H1 (cell line): ENCODE measurements around the gene ABHD14A. TPM values are rescaled to one million over a fixed set of nuclear protein-coding genes. Genes with fewer than 3 reads are reported as not detected.

Experiments
- CTCF ChIA-PET: fragments of 300-600 bp; sonication (Branson Sonifier 250); formaldehyde crosslinking; loops from one replicate; lab custom pipeline; 2021; ENCODE audit not compliant: partially characterized antibody; lab: Charles Lee
- POLR2A ChIA-PET: fragments of 300-600 bp; sonication (Branson Sonifier 250); formaldehyde crosslinking; loops from one replicate; lab custom pipeline; 2021; ENCODE audit warnings: inconsistent platforms; ENCODE audit not compliant: partially characterized antibody; lab: Charles Lee
- DNase-seq, 2 experiments: peaks; one replicate each; pipeline versions ENCODE4 v3.0.0 to v3.0.0-alpha.2; 2010 to 2022; ENCODE audit warnings: low spot score in 2 of 2, low read depth in 1 of 2, mixed read lengths in 1 of 2
- FAIRE-seq: peaks from 2 replicates; lab custom pipeline; 2011; peaks lifted over from hg19 to GRCh38; lab: Jason Lieb, UNC
- H2AFZ ChIP-seq: 2 replicates; pipeline ENCODE4 v1.8.1; 2012; ENCODE audit warnings: low read length, inconsistent platforms
- H2AK5ac ChIP-seq: 2 replicates; pipeline ENCODE4 v1.6.1; 2013; ENCODE audit warnings: low read depth, low read length
- H2BK120ac ChIP-seq: replicated peaks from 2 replicates; pipeline ENCODE3; 2013; ENCODE audit warnings: low read depth, low read length, inconsistent platforms
- H2BK12ac ChIP-seq: 2 replicates; pipeline ENCODE4 v1.6.1; 2013; ENCODE audit warnings: low read depth, low read length
- H2BK15ac ChIP-seq: 2 replicates; pipeline ENCODE4 v1.6.1; 2013; ENCODE audit warnings: low read length
- H2BK20ac ChIP-seq: 2 replicates; pipeline ENCODE4 v1.6.1; 2013; ENCODE audit warnings: low read length
- H2BK5ac ChIP-seq: 2 replicates; pipeline ENCODE4 v1.6.1; 2013; ENCODE audit warnings: low read depth, low read length
- H3K14ac ChIP-seq: 2 replicates; pipeline ENCODE4 v1.6.1; 2013; ENCODE audit warnings: inconsistent platforms; ENCODE audit not compliant: insufficient read length
- H3K18ac ChIP-seq: 2 replicates; pipeline ENCODE4 v1.6.1; 2013; ENCODE audit warnings: low read length; ENCODE audit errors: extremely low read depth
- H3K23ac ChIP-seq: 2 replicates; pipeline ENCODE4 v1.6.1; 2013; ENCODE audit warnings: inconsistent platforms; ENCODE audit not compliant: insufficient read length
- H3K23me2 ChIP-seq: 2 replicates; pipeline ENCODE4 v1.6.1; 2013; ENCODE audit warnings: low read depth, low read length
- H3K27ac ChIP-seq: 2 replicates; pipeline ENCODE4 v1.6.1; 2011; ENCODE audit warnings: low read depth, low read length, inconsistent platforms
- H3K27me3 ChIP-seq, 4 experiments: replicated peaks in 1 of 4; 1 replicate in 1 of 4; 2 replicates in 3 of 4; pipeline versions ENCODE4 v1.6.1 to v1.8.1; 2011 to 2013; ENCODE audit warnings: low read length in 3 of 4, mild to moderate bottlenecking in 3 of 4, inconsistent platforms in 2 of 4, mixed read lengths in 2 of 4, moderate library complexity in 1 of 4; ENCODE audit not compliant: control insufficient read depth in 3 of 4, insufficient read depth in 3 of 4; ENCODE audit errors: extremely low read depth in 1 of 4
- H3K36me3 ChIP-seq, 4 experiments: 2 replicates each; pipeline versions ENCODE4 v1.6.1 to v1.8.1; 2011 to 2013; ENCODE audit warnings: mild to moderate bottlenecking in 4 of 4, low read length in 3 of 4, moderate library complexity in 2 of 4, control low read depth in 1 of 4, inconsistent platforms in 1 of 4; ENCODE audit not compliant: insufficient read depth in 4 of 4, control insufficient read depth in 2 of 4
- H3K4ac ChIP-seq: replicated peaks from 2 replicates; pipeline ENCODE3; 2013; ENCODE audit warnings: low read length, low read depth, mixed read lengths, inconsistent platforms; ENCODE audit not compliant: insufficient read length
- H3K4me1 ChIP-seq, 4 experiments: replicated peaks in 1 of 4; 1 replicate in 1 of 4; 2 replicates in 3 of 4; pipeline versions ENCODE4 v1.6.1 to v1.8.1; 2011 to 2013; ENCODE audit warnings: low read length in 3 of 4, inconsistent platforms in 2 of 4, mixed read lengths in 1 of 4; ENCODE audit not compliant: insufficient read depth in 4 of 4, control insufficient read depth in 3 of 4
- H3K4me2 ChIP-seq, 2 experiments: 2 replicates each; pipeline versions ENCODE4 v1.6.1 to v1.8.1; 2011 to 2013; ENCODE audit warnings: low read depth in 2 of 2, low read length in 2 of 2, control low read depth in 1 of 2, inconsistent platforms in 1 of 2, mild to moderate bottlenecking in 1 of 2; ENCODE audit not compliant: insufficient read depth in 1 of 2
- H3K4me3 ChIP-seq, 4 experiments: fragments of 200-600, 300-600 bp in 1 of 4; sonication (generic), shearing (Covaris generic), sonication (Bioruptor Twin) in 1 of 4; 2 replicates each; pipeline versions ENCODE4 v1.5.1 to v1.8.1; 2011 to 2016; ENCODE audit warnings: low read length in 4 of 4, low read depth in 3 of 4, control low read depth in 2 of 4, inconsistent platforms in 2 of 4, mild to moderate bottlenecking in 2 of 4, mixed read lengths in 1 of 4, moderate library complexity in 1 of 4; ENCODE audit not compliant: insufficient read depth in 2 of 4; ENCODE audit errors: extremely low read depth in 1 of 4
- H3K56ac ChIP-seq: replicated peaks from 2 replicates; pipeline ENCODE3; 2013; ENCODE audit warnings: low read depth, mild to moderate bottlenecking, mixed read lengths, low read length, inconsistent platforms; ENCODE audit not compliant: insufficient read length
- H3K79me1 ChIP-seq: 2 replicates; pipeline ENCODE4 v1.6.1; 2013; ENCODE audit warnings: low read depth, low read length, control low read depth
- H3K79me2 ChIP-seq, 2 experiments: 2 replicates each; pipeline versions ENCODE4 v1.6.1 to v1.8.1; 2012 to 2013; ENCODE audit warnings: low read length in 2 of 2, mild to moderate bottlenecking in 2 of 2, inconsistent platforms in 1 of 2; ENCODE audit not compliant: insufficient read depth in 2 of 2, control insufficient read depth in 1 of 2
- H3K9ac ChIP-seq, 4 experiments: replicated peaks in 1 of 4; 1 replicate in 1 of 4; 2 replicates in 3 of 4; pipeline versions ENCODE4 v1.6.1 to v1.8.1; 2011 to 2013; ENCODE audit warnings: low read depth in 3 of 4, low read length in 3 of 4, control low read depth in 2 of 4, mild to moderate bottlenecking in 2 of 4, moderate library complexity in 2 of 4, inconsistent platforms in 1 of 4; ENCODE audit errors: extremely low read depth in 1 of 4
- H3K9me3 ChIP-seq, 2 experiments: 2 replicates each; pipeline versions ENCODE4 v1.6.1 to v1.8.1; 2012 to 2013; ENCODE audit warnings: mild to moderate bottlenecking in 2 of 2, moderate library complexity in 2 of 2, control low read depth in 1 of 2, inconsistent platforms in 1 of 2, low read depth in 1 of 2, low read length in 1 of 2, mixed read lengths in 1 of 2; ENCODE audit not compliant: insufficient read depth in 2 of 2
- H4K20me1 ChIP-seq, 2 experiments: replicated peaks in 1 of 2; 2 replicates each; pipeline versions ENCODE3 to v1.8.1; 2011 to 2013; ENCODE audit warnings: inconsistent platforms in 2 of 2, low read length in 2 of 2, mild to moderate bottlenecking in 1 of 2; ENCODE audit not compliant: insufficient read depth in 2 of 2, control insufficient read depth in 1 of 2
- H4K5ac ChIP-seq: 2 replicates; pipeline ENCODE4 v1.6.1; 2013; ENCODE audit warnings: low read length, low read depth, mixed read lengths, inconsistent platforms; ENCODE audit not compliant: insufficient read length
- H4K8ac ChIP-seq: 2 replicates; pipeline ENCODE4 v1.8.0; 2013; ENCODE audit warnings: mild to moderate bottlenecking, moderate library complexity, low read length, inconsistent platforms; ENCODE audit not compliant: insufficient read depth; ENCODE audit errors: extremely low read depth
- H4K91ac ChIP-seq: replicated peaks from 2 replicates; pipeline ENCODE3; 2013; ENCODE audit warnings: low read length, mixed read lengths, inconsistent platforms; ENCODE audit not compliant: insufficient read length
- BRCA1 ChIP-seq: IDR thresholded peaks from 2 replicates; pipeline ENCODE4 v1.6.1; 2012; ENCODE audit warnings: low read depth, low read length, improper control_type of control experiment
- CEBPB ChIP-seq: IDR thresholded peaks from 2 replicates; pipeline ENCODE4 v1.6.1; 2012; ENCODE audit warnings: low read depth, low read length
- CREB1 ChIP-seq: IDR thresholded peaks from 2 replicates; pipeline ENCODE4 v1.6.1; 2012; ENCODE audit warnings: inconsistent platforms
- CTBP2 ChIP-seq: IDR thresholded peaks from 2 replicates; pipeline ENCODE4 v1.7.0; 2011; ENCODE audit warnings: borderline replicate concordance, mild to moderate bottlenecking, moderate library complexity, mixed read lengths, low read length; ENCODE audit not compliant: insufficient read depth, insufficient read length
- GABPA ChIP-seq: IDR thresholded peaks from 2 replicates; pipeline ENCODE4 v1.6.1; 2011; ENCODE audit warnings: mild to moderate bottlenecking, low read length, moderate library complexity, borderline replicate concordance; ENCODE audit not compliant: insufficient read depth
- HDAC6 ChIP-seq: IDR thresholded peaks from one replicate; pipeline ENCODE4 v1.7.1; 2012; ENCODE audit warnings: low read depth, mild to moderate bottlenecking, inconsistent platforms, low read length, moderate library complexity
- RFX5 ChIP-seq: IDR thresholded peaks from 2 replicates; pipeline ENCODE4 v1.6.1; 2011; ENCODE audit warnings: low read depth, low read length, improper control_type of control experiment, borderline replicate concordance
- SAP30 ChIP-seq: fragments of 300-600 bp; sonication (generic); IDR thresholded peaks from 2 replicates; pipeline ENCODE4 v1.7.1; 2012; ENCODE audit warnings: low read length, moderate library complexity, mild to moderate bottlenecking, inconsistent platforms; ENCODE audit not compliant: insufficient read depth, insufficient replicate concordance
- SIRT6 ChIP-seq: IDR thresholded peaks from one replicate; pipeline ENCODE4 v1.7.1; 2012; ENCODE audit warnings: low read length, inconsistent platforms
- SIX5 ChIP-seq: IDR thresholded peaks from 2 replicates; pipeline ENCODE4 v1.6.1; 2011; ENCODE audit warnings: mild to moderate bottlenecking, low read depth, low read length
- SP4 ChIP-seq: IDR thresholded peaks from 2 replicates; pipeline ENCODE4 v1.6.1; 2012; ENCODE audit warnings: low read length, inconsistent platforms
- WGBS, 2 experiments: shearing (Covaris generic) in 1 of 2; methylation state at CpG; one replicate each; pipeline versions ENCODE4 v1.1.6 to v1.1.7; 2013 to 2015; ENCODE audit warnings: low lambda C conversion rate in 2 of 2, mixed read lengths in 2 of 2, inconsistent platforms in 1 of 2, low coverage in 1 of 2, missing lambda C conversion rate in 1 of 2; ENCODE audit not compliant: insufficient replicate concordance in 2 of 2, insufficient coverage in 1 of 2, insufficient read length in 1 of 2; ENCODE audit errors: extremely low coverage in 1 of 2, missing lambda C conversion rate in 1 of 2; 5-methylcytosine and 5-hydroxymethylcytosine counted together
- polyA plus RNA-seq, 7 experiments: library from polyadenylated mRNA; depleted of rRNA in 3 of 7; stranded (reverse) in 5 of 7; unstranded in 2 of 7; fragments of >200 nt in 5 of 7; fragments of 200-250 nt in 2 of 7; gene quantifications; 1 replicate in 5 of 7; 2 replicates in 1 of 7; 4 replicates in 1 of 7; pipeline versions ENCODE4 v1.2.1 to v1.2.3, GENCODE V29; 2011 to 2013; ENCODE audit warnings: missing spikeins in 2 of 7, mixed read lengths in 2 of 7
- total RNA-seq: library from RNA; stranded (reverse); fragmentation: NEBNext Ultra II Directional; extraction: Animal tissue kit (Norgen Biotek cat#: 25700); gene quantifications from 2 replicates; pipeline ENCODE4 v1.2.1, GENCODE V29; 2021

ABHD14A gene
- total and polyA plus RNA-seq, 2 of the 8 experiments (the other 6 are each of a cell fraction or from before 2014, with no cell fraction given), result 4.6 to 9.8 TPM

DNA sequence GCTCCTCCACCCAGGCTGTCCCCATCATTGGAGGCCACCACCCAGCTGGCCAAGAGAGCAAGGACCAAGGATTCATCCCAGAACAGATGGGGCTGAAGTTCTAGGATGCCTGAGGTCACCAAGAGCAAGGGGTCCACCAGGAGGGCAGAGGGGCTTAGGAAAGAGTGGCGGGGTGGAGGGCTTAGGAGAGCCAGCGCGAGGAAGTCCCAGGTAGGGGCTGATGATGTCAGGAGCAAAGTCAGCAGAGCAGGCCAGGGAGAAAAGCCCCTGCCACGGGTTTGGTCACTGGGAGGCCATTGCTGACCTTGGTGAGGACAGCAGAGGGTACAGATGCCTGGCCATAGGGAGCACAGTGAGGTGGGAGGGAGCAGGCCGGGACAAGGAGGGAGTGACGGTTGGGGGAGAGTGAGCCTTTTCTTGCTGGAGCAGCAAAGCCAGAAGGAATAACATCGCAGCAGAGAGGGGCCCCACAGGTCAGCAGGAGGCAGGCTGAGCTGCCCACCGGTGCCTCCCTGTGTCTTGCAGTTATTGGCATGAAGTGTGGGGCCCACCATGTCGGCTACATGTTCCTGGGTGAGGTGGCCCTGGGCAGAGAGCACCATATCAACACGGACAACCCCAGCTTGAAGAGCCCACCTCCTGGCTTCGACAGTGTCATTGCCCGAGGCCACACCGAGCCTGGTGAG, 27.5 kb upstream of the ABHD14A start:
- no peak overlapping the region for H2BK120ac ChIP-seq
- POLR2A ChIA-PET, result interaction anchor here (0.6 to 15.7 kb wide), 4 partner anchors 10 to 46 kb away, joined by 3 to 148 read pairs (median 67); partner anchors contain the start of genes ABHD14B, PCBP4 and RPL29
- H4K8ac ChIP-seq, result no peak overlapping the region
- H2BK20ac ChIP-seq, result no peak overlapping the region
- H3K14ac ChIP-seq, result no peak overlapping the region
- no peaks in the 10 kb centered on the region for H3K9me3 ChIP-seq
- H3K4ac ChIP-seq, result no peak overlapping the region
- FAIRE-seq, result no peak
- no peak overlapping the region for H4K91ac ChIP-seq
- H3K23ac ChIP-seq, result no peak overlapping the region
- no peak overlapping the region for H2AFZ ChIP-seq
- no peaks in the 10 kb centered on the region for H3K36me3 ChIP-seq
- DNase-seq, result no peak
- H3K4me1 ChIP-seq, result peaks cover 0 to 3% (median 2%) of the 10 kb centered on the region in 4 experiments; a peak in 5 of 7 replicates
- CTCF ChIA-PET, result interaction anchor here (1.0 to 2.2 kb wide), 4 partner anchors 10 to 106 kb away, joined by 4 to 9 read pairs (median 6); partner anchors contain the start of gene ABHD14B
- peak overlapping the region; percentile 50; the same call in 1 of the 2 replicates for H2BK12ac ChIP-seq
- H2BK5ac ChIP-seq, result no peak overlapping the region
- H3K9ac ChIP-seq, result no peak overlapping the region; a peak in 2 of 7 replicates
- no peaks in the 10 kb centered on the region for H3K79me2 ChIP-seq
- H3K23me2 ChIP-seq, result peaks cover under 1% of the 10 kb centered on the region; the same call in 1 of the 2 replicates
- H3K56ac ChIP-seq, result no peak overlapping the region
- WGBS, 2 experiments, result 85% methylated on average over 13 of the region's 13 CpGs; no CpG with 5 or more reads in 1 of the 2 experiments
- no peaks in the 10 kb centered on the region for H3K79me1 ChIP-seq
- no peak overlapping the region for H3K4me3 ChIP-seq
- no peak overlapping the region for H2BK15ac ChIP-seq
- H4K20me1 ChIP-seq, result no peaks in the 10 kb centered on the region
- no peak overlapping the region for H3K27ac ChIP-seq
- H3K4me2 ChIP-seq, result no peak overlapping the region
- H3K18ac ChIP-seq, result no peak overlapping the region
- H3K27me3 ChIP-seq, result peaks cover 0 to 12% (median 6%) of the 10 kb centered on the region in 4 experiments; a peak in 5 of 7 replicates
- H2AK5ac ChIP-seq, result no peak overlapping the region
- no peak overlapping the region for H4K5ac ChIP-seq
- TF ChIP-seq RFX5 (no peak), SIRT6 (no peak), SIX5 (no peak), GABPA (no peak), CEBPB (no peak), CTBP2 (no peak), SP4 (no peak), HDAC6 (no peak), CREB1 (no peak), SAP30 (no peak), BRCA1 (no peak)
